Right hindlimb (tissue), 1 donor: Measurements from ENCODE around the gene GALC.
A peak's percentile ranks its signal among the peaks of the same experiment; 100 is the strongest.
"Not testable (repeated sequence)": the region's sequence is repeated elsewhere in the genome, so short reads cannot be mapped to it uniquely, and the experiment has no call there.

Experiments
- DNase-seq: peaks from one replicate; pipeline ENCODE4 v3.0.0-alpha.2; 2018

The GALC gene

GRCh38 chr14:87992718-87993628 lies at the start of gene GALC:
Gene GALC (minus strand): TSS chr14:87993182. CDS start chr14:87993164, 18 bp downstream.
- DNase-seq = peak; percentile 95

- DNase-seq = no peak
Measured at GRCh38 chr14:88040146-88040545, 47.2 kb upstream of the GALC start.

- DNase-seq = no peak
Measured at GRCh38 chr14:88039197-88039596, 46.2 kb upstream of the GALC start.

GRCh38 chr14:88037325-88037724 lies 44.3 kb upstream of the GALC start:
- no peak for DNase-seq

GRCh38 chr14:88036422-88036821 lies 43.4 kb upstream of the GALC start:
- no peak for DNase-seq

- no peak for DNase-seq
Measured at GRCh38 chr14:88034076-88034475, 41.1 kb upstream of the GALC start.

GRCh38 chr14:88032373-88032772 lies 39.4 kb upstream of the GALC start:
- no peak for DNase-seq

- DNase-seq = no peak
Measured at GRCh38 chr14:88030892-88031291, 37.9 kb upstream of the GALC start.

GRCh38 chr14:88030079-88030478 lies 37.1 kb upstream of the GALC start:
- no peak for DNase-seq

GRCh38 chr14:88029500-88029899 lies 36.5 kb upstream of the GALC start:
- DNase-seq = no peak

GRCh38 chr14:88026890-88027289 lies 33.9 kb upstream of the GALC start:
- no peak for DNase-seq

GRCh38 chr14:88025313-88025712 lies 32.3 kb upstream of the GALC start:
- no peak for DNase-seq

- DNase-seq = not testable (repeated sequence)
Measured at GRCh38 chr14:88024252-88025086, 31.5 kb upstream of the GALC start.

GRCh38 chr14:88023658-88024187 lies 30.7 kb upstream of the GALC start:
- no peak for DNase-seq

GRCh38 chr14:88017535-88017934 lies 24.6 kb upstream of the GALC start:
- DNase-seq = no peak

GRCh38 chr14:88016768-88017167 lies 23.8 kb upstream of the GALC start:
- no peak for DNase-seq

GRCh38 chr14:88013750-88014349 lies 20.9 kb upstream of the GALC start:
- peak; percentile 67 for DNase-seq

GRCh38 chr14:88012495-88012894 lies 19.5 kb upstream of the GALC start:
- DNase-seq = no peak

GRCh38 chr14:88010331-88010730 lies 17.3 kb upstream of the GALC start:
- DNase-seq = no peak

GRCh38 chr14:88009486-88009885 lies 16.5 kb upstream of the GALC start:
- no peak for DNase-seq

- no peak for DNase-seq
Measured at GRCh38 chr14:88008039-88008742, 15.2 kb upstream of the GALC start.

GRCh38 chr14:88007608-88008007 lies 14.6 kb upstream of the GALC start:
- no peak for DNase-seq
